Endothelial cell of umbilical vein (primary cell): ENCODE results near the gene PARS2. TPM values are rescaled to one million over a fixed set of nuclear protein-coding genes. Genes with fewer than 3 reads are reported as not detected.

ENCODE experiments used
- BruUV-seq: library from RNA; stranded (reverse); fragments of 400-500 nt; replicated peaks from 2 replicates; lab custom pipeline; 2021; lab: Mats Ljungman, UMichigan
- CTCF ChIA-PET: fragments of 300-600, 350-600 bp; sonication (Branson Sonifier 250); formaldehyde crosslinking; loops from one replicate; lab custom pipeline; 2021; ENCODE audit warnings: antibody characterized with exemption, inconsistent platforms; lab: Charles Lee
- POLR2A ChIA-PET: fragments of 300-600, 350-600 bp; sonication (Branson Sonifier 250); formaldehyde crosslinking; loops from one replicate; lab custom pipeline; 2021; ENCODE audit warnings: antibody characterized with exemption, inconsistent platforms; lab: Charles Lee
- DNase-seq: peaks from one replicate; pipeline ENCODE4 v3.0.0-alpha.2; 2011; ENCODE audit warnings: low read depth, low spot score
- FAIRE-seq: peaks from 2 replicates; lab custom pipeline; 2011; peaks lifted over from hg19 to GRCh38; lab: Jason Lieb, UNC
- H2AFZ ChIP-seq: 2 replicates; pipeline ENCODE4 v1.6.0; 2012; ENCODE audit warnings: low read depth, low read length, control low read depth, inconsistent platforms
- H3K27ac ChIP-seq: 2 replicates; pipeline ENCODE4 v1.5.1; 2011; ENCODE audit warnings: low read depth, mild to moderate bottlenecking, control low read depth, low read length, moderate library complexity; ENCODE audit not compliant: insufficient read depth
- H3K27me3 ChIP-seq, 2 experiments: 2 replicates each; pipeline versions ENCODE4 v1.6.0 to v1.6.1; 2011; ENCODE audit warnings: low read length in 2 of 2, mixed read lengths in 1 of 2; ENCODE audit not compliant: control insufficient read depth in 2 of 2, insufficient read depth in 2 of 2
- H3K36me3 ChIP-seq, 2 experiments: 2 replicates in 1 of 2; 3 replicates in 1 of 2; pipeline ENCODE4 v1.5.1; 2011; ENCODE audit warnings: low read length in 2 of 2, mild to moderate bottlenecking in 1 of 2, moderate library complexity in 1 of 2; ENCODE audit not compliant: control insufficient read depth in 2 of 2, insufficient read depth in 2 of 2; ENCODE audit errors: extremely low read depth in 1 of 2
- H3K4me1 ChIP-seq: 3 replicates; pipeline ENCODE4 v1.5.1; 2011; ENCODE audit warnings: mild to moderate bottlenecking, low read length; ENCODE audit not compliant: control insufficient read depth, insufficient read depth; ENCODE audit errors: extremely low read depth
- H3K4me2 ChIP-seq: 2 replicates; pipeline ENCODE4 v1.6.1; 2011; ENCODE audit warnings: low read length, control low read depth, mixed read lengths; ENCODE audit not compliant: insufficient read depth
- H3K4me3 ChIP-seq, 3 experiments: fragments of 200-600 bp in 1 of 3; sonication (generic), shearing (Covaris generic) in 1 of 3; replicated peaks in 1 of 3; 2 replicates each; pipeline ENCODE4 v1.5.1; 2011 to 2016; ENCODE audit warnings: control low read depth in 3 of 3, low read length in 3 of 3, mild to moderate bottlenecking in 2 of 3, inconsistent platforms in 1 of 3, low read depth in 1 of 3, moderate library complexity in 1 of 3; ENCODE audit not compliant: insufficient read depth in 1 of 3
- H3K79me2 ChIP-seq: 2 replicates; pipeline ENCODE4 v1.6.0; 2012; ENCODE audit warnings: low read length, inconsistent platforms; ENCODE audit not compliant: control insufficient read depth, insufficient read depth
- H3K9ac ChIP-seq: replicated peaks from 2 replicates; pipeline ENCODE3; 2011; ENCODE audit warnings: low read length, control low read depth; ENCODE audit not compliant: insufficient read depth; ENCODE audit errors: extremely low read depth
- H3K9me1 ChIP-seq: replicated peaks from 3 replicates; pipeline ENCODE4 v1.6.0; 2011; ENCODE audit warnings: mild to moderate bottlenecking, low read length; ENCODE audit not compliant: control insufficient read depth, insufficient read depth; ENCODE audit errors: extremely low read depth
- H3K9me3 ChIP-seq: replicated peaks from 2 replicates; pipeline ENCODE4 v1.5.1; 2012; ENCODE audit warnings: low read length, inconsistent platforms; ENCODE audit not compliant: control insufficient read depth, insufficient read depth
- H4K20me1 ChIP-seq: replicated peaks from 2 replicates; pipeline ENCODE3; 2011; ENCODE audit warnings: mild to moderate bottlenecking, low read length; ENCODE audit not compliant: control insufficient read depth, insufficient read depth; ENCODE audit errors: extremely low read depth
- CTCF ChIP-seq, 2 donors: IDR thresholded peaks; 1 replicate in 1 of 2; 2 replicates in 1 of 2; pipeline ENCODE4 v1.5.1; 2011; ENCODE audit warnings: low read length in 2 of 2, mild to moderate bottlenecking in 2 of 2, moderate library complexity in 2 of 2, control low read depth in 1 of 2, inconsistent platforms in 1 of 2, low read depth in 1 of 2; ENCODE audit not compliant: insufficient read depth in 1 of 2; ENCODE audit errors: extremely low read depth in 1 of 2
- EZH2 ChIP-seq: IDR thresholded peaks from 2 replicates; pipeline ENCODE4 v1.6.1; 2012; ENCODE audit warnings: borderline replicate concordance, low read depth, mild to moderate bottlenecking, moderate library complexity, low read length, inconsistent platforms; ENCODE audit not compliant: severe bottlenecking
- FOS ChIP-seq: IDR thresholded peaks from 2 replicates; pipeline ENCODE4 v1.6.1; 2011; ENCODE audit warnings: mild to moderate bottlenecking, low read length, moderate library complexity, borderline replicate concordance; ENCODE audit not compliant: insufficient read depth
- GATA2 ChIP-seq: IDR thresholded peaks from 2 replicates; pipeline ENCODE4 v1.7.0; 2011; ENCODE audit warnings: low read depth, mild to moderate bottlenecking, moderate library complexity, mixed read lengths, low read length; ENCODE audit not compliant: insufficient read length, insufficient read depth
- JUN ChIP-seq: IDR thresholded peaks from 2 replicates; pipeline ENCODE4 v1.6.1; 2011; ENCODE audit warnings: borderline replicate concordance, low read depth; ENCODE audit not compliant: insufficient read length, insufficient read depth
- MAX ChIP-seq: IDR thresholded peaks from 2 replicates; pipeline ENCODE4 v1.6.1; 2011; ENCODE audit not compliant: insufficient read depth, insufficient read length
- POLR2A ChIP-seq: IDR thresholded peaks from 2 replicates; pipeline ENCODE4 v1.6.1; 2012; ENCODE audit warnings: low read depth, mild to moderate bottlenecking, control low read depth, low read length
- POLR2AphosphoS5 ChIP-seq: IDR thresholded peaks from 2 replicates; pipeline ENCODE4 v1.6.1; 2012; ENCODE audit warnings: low read depth, mild to moderate bottlenecking, control low read depth, low read length, moderate library complexity; ENCODE audit not compliant: insufficient read depth
- dilution Hi-C: fragments of 300-500 bp; cut with MboI; formaldehyde crosslinking; loops from one replicate; pipeline ENCODE4 v1.15.0; 2019; ENCODE audit warnings: low sequenced_read_pairs; ENCODE audit not compliant: extremely low pct_ligation_motif_present
- intact Hi-C: fragments of 100-400 bp; cut with micrococcal nuclease; formaldehyde crosslinking; loops from one replicate; pipeline ENCODE4 v1.10.0; 2022
- polyA plus RNA-seq, 4 experiments: library from polyadenylated mRNA; depleted of rRNA in 3 of 4; stranded (reverse) in 3 of 4; unstranded in 1 of 4; fragments of >200 nt; gene quantifications; 2 replicates each; pipeline versions ENCODE4 v1.2.1 to v1.2.3, GENCODE V29; 2011 to 2012; ENCODE audit warnings: missing spikeins in 1 of 4
- total RNA-seq: library from RNA; stranded (reverse); gene quantifications from 2 replicates; pipeline ENCODE4 v1.2.3, GENCODE V29; 2021

Gene PARS2
- total and polyA plus RNA-seq, 2 donors (not counting 3 experiments of a cell fraction or from before 2014, with no cell fraction given) = 2.0 to 3.8 TPM

GRCh38 chr1:54795356-54795665 is 31.0 kb upstream of the PARS2 start:
- dilution Hi-C loops (no loop called here), intact Hi-C loops (no loop called here)
- Histone ChIP-seq H3K4me2 (no peak overlapping the region), H3K27ac (no peak overlapping the region), H3K36me3 (no peaks in the 10 kb centered on the region), H3K9me3 (no peaks in the 10 kb centered on the region), H3K79me2 (no peaks in the 10 kb centered on the region), H3K4me1 (no peaks in the 10 kb centered on the region), H3K4me3 (no peak overlapping the region), H4K20me1 (no peaks in the 10 kb centered on the region), H3K9me1 (no peaks in the 10 kb centered on the region), H3K27me3 (peaks cover 14% of the 10 kb centered on the region in 2 experiments), H2AFZ (no peak overlapping the region), H3K9ac (no peak overlapping the region)
- ChIA-PET POLR2A (no interaction called here), CTCF (interaction anchor here (1.0 to 1.5 kb wide), 2 partner anchors 11 to 15 kb away, joined by 3 read pairs; no protein-coding TSS in a partner anchor)
- DNase-seq = no peak
- no peak for TF ChIP-seq FOS
- no peak for TF ChIP-seq GATA2
- TF ChIP-seq MAX = no peak
- TF ChIP-seq POLR2AphosphoS5 = no peak
- no peak for TF ChIP-seq JUN
- no peak for TF ChIP-seq CTCF (IDR thresholded peaks at IDR 0.05; ENCODE audit: extremely low read depth in 1 of 2, insufficient read depth in 1 of 2, low read depth in 1 of 2, low read length in 2 of 2)
- no peak for TF ChIP-seq EZH2
- TF ChIP-seq POLR2A = no peak
- FAIRE-seq = no peak
- BruUV-seq = no TSS peak
